Measurements from ENCODE around the gene IMPA2.
"Not testable (repeated sequence)": the region's sequence is repeated elsewhere in the genome, so short reads cannot be mapped to it uniquely, and the experiment has no call there.

Gene IMPA2

GRCh38 chr18:11962597-11962996, 18.7 kb upstream of the IMPA2 start:
- DNase-seq (ENCODE audit: low spot score), result no peak

GRCh38 chr18:11963991-11964484, 17.3 kb upstream of the IMPA2 start:
- DNase-seq (ENCODE audit: low spot score), result no peak

- DNase-seq (ENCODE audit: low spot score), result no peak
Measured at GRCh38 chr18:11969904-11970835, 11.1 kb upstream of the IMPA2 start.

DNA sequence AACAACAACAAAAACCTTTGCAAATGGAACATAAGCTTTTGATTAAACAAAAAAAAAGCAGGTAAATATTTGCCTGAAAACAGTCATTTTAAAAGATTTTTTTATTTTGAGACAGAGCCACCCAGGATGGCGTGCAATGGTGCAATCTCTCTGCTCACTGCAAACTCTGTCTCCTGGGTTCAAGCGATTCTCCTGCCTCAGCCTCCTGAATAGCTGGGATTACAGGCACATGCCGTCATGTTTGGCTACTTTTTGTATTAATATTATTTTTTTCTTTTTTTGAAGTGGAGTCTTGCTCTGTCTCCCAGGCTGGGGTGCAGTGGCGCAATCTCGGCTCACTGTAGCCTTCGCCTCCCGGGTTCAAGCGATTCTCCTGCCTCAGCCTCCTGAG, 10.5 kb upstream of the IMPA2 start:
- DNase-seq (ENCODE audit: low spot score), result not testable (repeated sequence)

DNA sequence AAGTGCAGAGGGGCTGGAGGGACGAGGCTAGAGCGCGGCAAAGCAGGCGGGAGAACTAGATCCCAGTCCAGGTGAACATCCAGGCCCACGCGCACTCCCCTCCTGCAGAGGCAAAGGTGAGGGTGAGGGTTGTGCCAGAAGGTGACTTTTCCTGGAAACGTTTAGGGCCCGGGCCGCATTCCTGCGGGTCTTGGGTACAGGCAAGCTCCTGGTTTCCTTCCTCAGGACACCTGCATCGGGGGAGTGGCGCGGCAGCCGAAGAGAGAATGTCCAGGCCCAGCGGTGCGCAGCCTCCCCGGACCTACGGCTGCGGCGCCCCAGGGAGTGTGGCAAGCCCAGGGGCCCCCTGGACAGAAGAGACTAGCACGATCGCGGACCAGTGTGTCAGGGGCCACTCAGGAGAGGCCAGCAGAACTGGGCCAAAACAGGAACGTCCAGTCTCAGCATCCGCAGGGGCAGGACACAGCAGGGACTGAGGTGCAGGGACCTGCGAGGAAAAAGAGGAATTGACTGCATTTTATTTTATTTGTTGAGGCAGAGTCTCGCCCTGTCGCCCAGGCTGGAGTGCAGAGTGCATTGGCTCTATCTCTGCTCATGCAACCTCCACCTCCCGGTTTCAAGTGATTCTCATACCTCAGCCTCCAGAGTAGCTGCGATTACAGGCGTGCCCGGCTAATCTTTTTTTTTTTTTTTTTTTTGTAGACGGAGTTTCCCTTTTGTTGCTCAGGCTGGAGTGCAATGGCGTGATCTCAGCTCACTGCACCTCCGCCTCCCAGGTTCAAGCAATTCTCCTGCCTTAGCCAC, 8.7 kb upstream of the IMPA2 start:
- DNase-seq (ENCODE audit: low spot score), result no peak

- no peak for DNase-seq (ENCODE audit: low spot score)
Measured at GRCh38 chr18:11974741-11975325, 6.5 kb upstream of the IMPA2 start.

DNA sequence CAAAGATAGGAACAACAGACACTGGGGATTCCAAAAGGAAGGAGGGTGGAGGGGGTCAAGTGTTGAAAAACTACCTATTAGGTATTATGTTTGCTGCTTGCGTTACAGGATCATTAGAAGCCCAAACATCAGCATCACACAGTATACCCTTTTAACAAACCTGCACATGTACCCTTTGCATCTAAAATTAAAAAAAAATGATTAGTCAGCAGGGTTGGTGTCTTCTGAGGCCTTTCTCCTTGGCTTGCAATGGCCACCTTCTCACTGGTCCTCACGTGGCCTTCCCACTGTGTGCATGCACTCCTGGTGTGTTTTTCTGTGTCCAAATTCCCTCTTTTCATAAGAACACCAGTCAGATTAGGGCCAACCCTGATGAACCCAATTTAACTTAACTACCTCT, 5.6 kb upstream of the IMPA2 start:
- no peak for DNase-seq (ENCODE audit: low spot score)

GRCh38 chr18:11976315-11977152, 4.8 kb upstream of the IMPA2 start:
- DNase-seq (ENCODE audit: low spot score), result no peak

GRCh38 chr18:11977153-11977466, 4.2 kb upstream of the IMPA2 start:
- no peak for DNase-seq (ENCODE audit: low spot score)

- no peak for DNase-seq (ENCODE audit: low spot score)
Measured at GRCh38 chr18:11978956-11979355, 2.4 kb upstream of the IMPA2 start.

DNA sequence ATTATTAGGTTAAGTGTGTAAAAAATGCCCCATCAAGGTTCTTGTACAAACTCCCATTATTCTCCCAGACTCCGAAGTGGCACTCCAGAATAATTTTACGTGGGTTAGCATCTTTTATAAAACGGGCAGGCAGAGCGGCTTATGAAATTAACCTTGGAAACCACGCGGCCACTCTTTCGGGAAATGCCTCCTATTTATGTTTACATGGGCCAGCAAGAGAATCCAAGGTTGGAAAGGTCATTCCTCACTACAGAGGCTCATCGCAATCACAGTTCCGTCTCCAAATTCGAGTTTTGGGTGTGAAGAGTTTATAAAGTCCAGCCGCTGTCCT, 1.2 kb upstream of the IMPA2 start:
- DNase-seq (ENCODE audit: low spot score), result no peak

DNA sequence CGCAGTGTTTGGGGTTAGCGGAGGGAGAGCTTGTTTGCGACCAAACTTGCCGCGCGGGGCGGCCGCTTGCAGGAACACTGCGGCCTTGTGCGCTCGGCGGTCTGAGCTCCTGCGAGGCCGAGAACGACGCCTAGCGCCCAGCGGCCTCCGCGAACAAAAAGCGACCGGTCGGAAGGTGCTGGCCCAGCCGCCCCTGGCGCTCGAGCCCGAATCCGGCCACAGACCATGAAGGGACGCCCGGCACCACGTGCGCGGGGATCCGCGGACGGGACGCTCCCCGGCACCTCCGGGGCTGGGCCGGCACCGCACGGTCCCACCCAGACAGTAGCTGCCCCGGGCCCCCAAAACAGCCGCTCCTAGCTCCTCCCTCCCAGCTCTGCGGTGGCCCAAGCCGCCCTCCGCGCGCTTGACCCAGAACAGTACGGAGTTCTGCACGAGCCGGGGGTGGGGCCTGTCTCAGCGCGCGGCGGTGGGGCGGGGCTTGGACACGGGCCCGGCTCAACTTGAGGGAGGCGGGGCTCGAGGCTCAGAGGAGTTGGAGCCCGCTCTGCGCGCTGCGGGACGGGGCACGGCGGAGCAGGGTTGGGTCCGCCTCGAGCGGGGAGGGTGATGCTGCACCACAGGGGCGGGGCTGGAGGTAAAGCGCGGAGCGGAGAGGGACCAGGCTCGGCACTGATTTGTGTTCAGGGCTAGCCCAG, 664 bp upstream of the IMPA2 start:
- peak; percentile 42 for DNase-seq (ENCODE audit: low spot score)

GRCh38 chr18:11981543-11982366, 448 bp downstream of the IMPA2 start:
- DNase-seq (ENCODE audit: low spot score), result no peak

- no peak for DNase-seq (ENCODE audit: low spot score)
Measured at GRCh38 chr18:11982981-11983380, 1.7 kb downstream of the IMPA2 start.

- no peak for DNase-seq (ENCODE audit: low spot score)
Measured at GRCh38 chr18:11983592-11983991, 2.3 kb downstream of the IMPA2 start.

DNA sequence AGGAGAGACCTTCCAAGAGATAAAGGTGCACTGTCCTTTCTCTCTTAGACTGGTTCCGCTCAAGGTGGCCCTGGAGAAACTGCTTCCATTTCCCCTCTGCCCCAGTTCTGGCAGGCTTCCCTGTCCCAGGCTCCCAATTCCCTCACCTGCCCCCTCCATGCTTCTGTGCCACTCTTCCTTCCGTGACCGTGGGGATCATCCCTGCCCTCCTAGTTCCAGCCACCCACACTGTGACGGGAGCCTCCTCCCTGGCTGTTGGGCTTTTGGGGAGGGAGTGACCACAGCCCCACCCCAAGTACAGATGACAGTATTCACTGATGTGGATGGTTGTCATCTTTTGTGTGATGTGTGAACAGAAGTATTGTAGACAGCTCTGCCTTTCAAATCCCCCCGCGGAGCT, 2.8 kb downstream of the IMPA2 start:
- DNase-seq (ENCODE audit: low spot score), result no peak

- no peak for DNase-seq (ENCODE audit: low spot score)
Measured at GRCh38 chr18:11985586-11985985, 4.3 kb downstream of the IMPA2 start.

DNA sequence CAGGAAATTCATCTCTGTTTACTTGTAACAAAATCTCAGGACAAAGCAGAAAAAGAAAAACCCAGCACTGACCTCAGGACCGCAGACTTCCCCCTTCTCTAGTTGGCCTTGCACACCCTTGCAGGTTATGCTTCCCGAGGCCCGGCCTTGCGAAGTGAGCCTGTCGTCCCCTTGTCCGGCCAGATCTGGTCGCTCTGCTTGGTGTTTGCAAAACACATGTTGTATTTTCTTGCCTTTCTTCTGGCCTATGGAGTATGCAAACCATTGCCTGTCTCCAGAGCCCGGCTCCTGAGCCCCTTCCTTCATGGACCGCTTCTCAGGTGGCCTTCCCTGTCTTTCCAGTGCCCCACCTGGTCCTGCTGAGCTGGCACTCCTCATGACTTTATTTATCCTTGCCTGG, 4.8 kb downstream of the IMPA2 start:
- DNase-seq (ENCODE audit: low spot score), result no peak

- no peak for DNase-seq (ENCODE audit: low spot score)
Measured at GRCh38 chr18:11987527-11987926, 6.2 kb downstream of the IMPA2 start.

DNA sequence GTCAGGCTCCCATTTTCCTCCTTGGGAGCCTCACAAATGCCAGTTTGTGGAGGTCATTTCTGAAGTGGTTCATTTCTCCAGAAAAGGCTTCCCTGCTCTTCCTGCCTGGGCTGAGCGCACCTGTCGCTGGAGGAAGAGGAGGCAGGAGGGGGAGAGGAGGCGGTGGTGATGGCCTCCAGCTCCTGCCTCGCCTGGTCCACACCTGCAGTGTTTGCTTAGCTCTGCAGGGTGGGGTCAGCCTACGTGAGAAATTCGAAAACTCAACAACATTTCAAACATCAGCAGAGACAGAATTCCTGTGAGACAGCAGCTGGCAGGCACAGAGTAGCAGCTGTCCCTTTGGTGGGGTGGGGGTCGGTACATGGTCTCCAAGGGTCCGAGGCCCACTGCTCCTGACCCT, 7.9 kb downstream of the IMPA2 start:
- DNase-seq (ENCODE audit: low spot score), result no peak

- no peak for DNase-seq (ENCODE audit: low spot score)
Measured at GRCh38 chr18:11989966-11990380, 8.7 kb downstream of the IMPA2 start.

Data from kidney capillary endothelial cell (primary cell).